NB4 (cell line): ENCODE data around the gene SKA3.

Experiments used
- DNase-seq: peaks from one replicate; pipeline ENCODE4 v3.0.0; 2010; ENCODE audit warnings: low read depth
- H3K4me3 ChIP-seq: one replicate; pipeline ENCODE4 v1.5.1; 2011; ENCODE audit warnings: mild to moderate bottlenecking, low read depth, low read length, moderate library complexity
- CTCF ChIP-seq: IDR thresholded peaks from one replicate; pipeline ENCODE4 v1.5.1; 2012; ENCODE audit warnings: low read depth, low read length
- MAX ChIP-seq: IDR thresholded peaks from 2 replicates; pipeline ENCODE4 v1.6.1; 2011; ENCODE audit warnings: low read depth, low read length
- MYC ChIP-seq: IDR thresholded peaks from 2 replicates; pipeline ENCODE4 v1.6.1; 2011; ENCODE audit warnings: low read depth, low read length
- POLR2A ChIP-seq: IDR thresholded peaks from 2 replicates; pipeline ENCODE4 v1.6.1; 2011; ENCODE audit warnings: mild to moderate bottlenecking; ENCODE audit not compliant: insufficient read length; ENCODE audit errors: extremely low read depth

The SKA3 gene

GRCh38 chr13:21109168-21109567, 67.2 kb downstream of the SKA3 start:
- no peak for DNase-seq
- no peak for TF ChIP-seq POLR2A
- TF ChIP-seq MYC, result no peak
- TF ChIP-seq MAX, result no peak
- TF ChIP-seq CTCF, result no peak

GRCh38 chr13:21106089-21106488, 70.3 kb downstream of the SKA3 start:
- DNase-seq, result no peak
- no peak for TF ChIP-seq POLR2A
- TF ChIP-seq MYC, result no peak
- no peak for TF ChIP-seq MAX
- no peak for TF ChIP-seq CTCF

More at GRCh38 chr13:21109168-21109567, 67.2 kb downstream of the SKA3 start:
- H3K4me3 ChIP-seq, result no peak overlapping the region

GRCh38 chr13:21104199-21105019, 71.9 kb downstream of the SKA3 start:
- no peak for DNase-seq
- H3K4me3 ChIP-seq, result no peak overlapping the region
- TF ChIP-seq CTCF (no peak), MAX (no peak), POLR2A (no peak), MYC (no peak)

More at GRCh38 chr13:21106089-21106488, 70.3 kb downstream of the SKA3 start:
- H3K4me3 ChIP-seq, result no peak overlapping the region
